OCI-LY7 (cell line): ENCODE measurements around the gene HOXC6.

Experiments used
- CTCF ChIP-seq: fragments of 200-600 bp; sonication (generic); conservative IDR thresholded peaks from 2 replicates; pipeline ENCODE4 v1.5.1; 2014; ENCODE audit warnings: mild to moderate bottlenecking, antibody characterized with exemption, low read length, moderate library complexity, mixed read lengths
- EZH2phosphoT487 ChIP-seq: fragments of 200-600 bp; sonication (generic); IDR thresholded peaks from 2 replicates; pipeline ENCODE4 v1.6.1; 2018; ENCODE audit warnings: low read depth, borderline replicate concordance, mild to moderate bottlenecking, mixed run types, antibody characterized with exemption, low read length, moderate library complexity, mixed read lengths

GRCh38 chr12:54001283-54002187 lies 26.7 kb upstream of the HOXC6 start:
- TF ChIP-seq CTCF (no peak), EZH2phosphoT487 (no peak)
